OCI-LY3 (cell line): Measurements from ENCODE around the gene AIG1.

Source experiments
- CTCF ChIP-seq: fragments of 200-600, 300-600 bp; sonication (generic); IDR thresholded peaks from 2 replicates; pipeline ENCODE4 v1.5.1; 2014; ENCODE audit warnings: antibody characterized with exemption, low read length, low read depth
- EZH2phosphoT487 ChIP-seq: fragments of 200-600 bp; shearing (Covaris generic); IDR thresholded peaks from 2 replicates; pipeline ENCODE4 v1.6.1; 2018; ENCODE audit warnings: antibody characterized with exemption, mixed run types, low read depth

- TF ChIP-seq CTCF (no peak), EZH2phosphoT487 (no peak)
Observed at GRCh38 chr6:143093290-143093689, 32.6 kb downstream of the AIG1 start.
